ENCODE data around the gene DOC2A.

GRCh38 chr16:30004424-30004776 is 6.4 kb downstream of the DOC2A start:
- TF ChIP-seq CTCF (conservative IDR thresholded peaks at IDR 0.05; ENCODE audit: low read depth, low read length) (no peak), POLR2A (IDR thresholded peaks at IDR 0.05; ENCODE audit: low read depth, low read length) (no peak), CHD1 (IDR thresholded peaks at IDR 0.05; ENCODE audit: low read depth, low read length) (no peak), SMC3 (IDR thresholded peaks at IDR 0.05; ENCODE audit: low read depth, low read length) (no peak), RCOR1 (IDR thresholded peaks at IDR 0.05; ENCODE audit: insufficient replicate concordance, low read length) (no peak)

Measured in IMR-90 (cell line).